Keratinocyte (primary cell): ENCODE measurements around the gene D2HGDH.

Experiments used
- EZH2 ChIP-seq: IDR thresholded peaks from one replicate; pipeline ENCODE4 v1.6.1; 2012; ENCODE audit warnings: inconsistent platforms, mild to moderate bottlenecking, low read length, moderate library complexity
- TF ChIP-seq, protein P1 (sequence below), 3 experiments: IDR thresholded peaks in 1 of 3; conservative IDR thresholded peaks in 1 of 3; optimal IDR thresholded peaks in 1 of 3; 2 replicates in 2 of 3; 3 replicates in 1 of 3; pipeline versions ENCODE3 to v1.5.1; 2011; ENCODE audit warnings: low read length in 3 of 3, mild to moderate bottlenecking in 3 of 3, moderate library complexity in 2 of 3, control low read depth in 1 of 3, inconsistent platforms in 1 of 3; ENCODE audit not compliant: insufficient read depth in 2 of 3; ENCODE audit errors: extremely low read depth in 1 of 3

DNA sequence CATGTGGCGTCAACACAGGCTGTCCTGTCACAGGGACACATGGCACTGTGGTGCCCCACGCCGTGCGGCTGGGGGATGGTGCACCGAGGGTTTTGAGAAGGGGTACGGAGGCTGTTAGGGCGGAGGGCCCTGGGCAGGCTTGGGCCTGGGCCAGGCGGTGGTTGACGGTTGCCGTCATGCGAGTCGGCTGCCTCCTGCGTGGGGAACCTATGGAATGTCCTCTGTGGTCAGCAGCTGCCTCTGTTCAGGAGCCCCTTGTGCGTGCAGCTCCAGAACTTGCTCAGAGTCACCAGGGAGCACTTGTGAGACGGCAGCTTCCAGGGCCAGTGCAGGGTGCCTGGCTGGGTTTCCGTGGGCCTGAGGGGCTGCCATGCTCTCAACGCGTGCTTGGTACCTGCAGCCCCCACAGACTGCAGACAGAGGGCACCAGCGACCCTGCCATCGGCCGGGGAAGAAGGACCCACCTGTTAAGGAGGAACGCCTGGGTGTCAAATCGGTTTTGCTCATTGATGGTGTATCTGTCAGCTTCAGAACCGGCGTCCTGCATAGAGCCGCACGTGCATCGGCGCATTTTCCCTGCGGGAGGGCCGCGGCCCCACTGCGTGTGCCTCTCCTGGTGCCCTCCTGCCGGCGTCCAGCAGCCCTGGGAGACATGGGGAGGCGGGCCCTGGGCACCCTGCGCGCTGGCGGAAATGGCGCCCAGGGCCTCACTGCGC is 10.0 kb upstream of the D2HGDH start:
- TF ChIP-seq, protein P1, sequence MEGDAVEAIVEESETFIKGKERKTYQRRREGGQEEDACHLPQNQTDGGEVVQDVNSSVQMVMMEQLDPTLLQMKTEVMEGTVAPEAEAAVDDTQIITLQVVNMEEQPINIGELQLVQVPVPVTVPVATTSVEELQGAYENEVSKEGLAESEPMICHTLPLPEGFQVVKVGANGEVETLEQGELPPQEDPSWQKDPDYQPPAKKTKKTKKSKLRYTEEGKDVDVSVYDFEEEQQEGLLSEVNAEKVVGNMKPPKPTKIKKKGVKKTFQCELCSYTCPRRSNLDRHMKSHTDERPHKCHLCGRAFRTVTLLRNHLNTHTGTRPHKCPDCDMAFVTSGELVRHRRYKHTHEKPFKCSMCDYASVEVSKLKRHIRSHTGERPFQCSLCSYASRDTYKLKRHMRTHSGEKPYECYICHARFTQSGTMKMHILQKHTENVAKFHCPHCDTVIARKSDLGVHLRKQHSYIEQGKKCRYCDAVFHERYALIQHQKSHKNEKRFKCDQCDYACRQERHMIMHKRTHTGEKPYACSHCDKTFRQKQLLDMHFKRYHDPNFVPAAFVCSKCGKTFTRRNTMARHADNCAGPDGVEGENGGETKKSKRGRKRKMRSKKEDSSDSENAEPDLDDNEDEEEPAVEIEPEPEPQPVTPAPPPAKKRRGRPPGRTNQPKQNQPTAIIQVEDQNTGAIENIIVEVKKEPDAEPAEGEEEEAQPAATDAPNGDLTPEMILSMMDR (optimal IDR thresholded peaks at IDR 0.05 in 1 of 3, IDR thresholded peaks at IDR 0.05 in 1 of 3, conservative IDR thresholded peaks at IDR 0.05 in 1 of 3; ENCODE audit: extremely low read depth in 1 of 3, insufficient read depth in 2 of 3, low read length in 3 of 3): peak; percentile 14 to 53 (median 32)
- TF ChIP-seq EZH2: no peak
